HEK293 (cell line): ENCODE results near the gene MTCH2.

Experiments
- CTCF ChIA-PET: fragments of 350-600 bp; formaldehyde crosslinking; extraction: SDS; loops from one replicate; lab custom pipeline; 2021; ENCODE audit warnings: antibody characterized with exemption; lab: Yijun Ruan, JAX
- POLR2A ChIA-PET: fragments of 300-600 bp; formaldehyde crosslinking; extraction: SDS; loops from one replicate; lab custom pipeline; 2020; ENCODE audit warnings: antibody characterized with exemption, inconsistent platforms; lab: Yijun Ruan, JAX
- H3K27ac ChIP-seq: fragments of 200-500 bp; sonication (Bioruptor generic); 2 replicates; pipeline ENCODE4 v1.5.1; 2014; ENCODE audit warnings: low read depth, low read length, control low read depth, inconsistent platforms; ENCODE audit errors: extremely low read depth
- H3K36me3 ChIP-seq, 2 experiments: fragments of 200-500 bp in 1 of 2; sonication (Bioruptor generic) in 1 of 2; 1 replicate in 1 of 2; 2 replicates in 1 of 2; pipeline ENCODE4 v1.5.1; 2014 to 2017; ENCODE audit warnings: inconsistent platforms in 2 of 2, low read length in 2 of 2; ENCODE audit not compliant: control insufficient read depth in 2 of 2, insufficient read depth in 1 of 2
- H3K4me1 ChIP-seq: fragments of 200-500 bp; sonication (Bioruptor generic); 2 replicates; pipeline ENCODE4 v1.5.1; 2014; ENCODE audit warnings: mild to moderate bottlenecking, low read length, inconsistent platforms; ENCODE audit not compliant: control insufficient read depth, insufficient read depth
- H3K4me3 ChIP-seq: 2 replicates; pipeline ENCODE4 v1.5.1; 2011; ENCODE audit warnings: low read depth, mild to moderate bottlenecking, control low read depth, low read length, moderate library complexity
- H3K9me3 ChIP-seq: fragments of 200-500 bp; sonication (Bioruptor generic); 2 replicates; pipeline ENCODE4 v1.5.1; 2014; ENCODE audit warnings: low read depth, low read length, inconsistent platforms; ENCODE audit not compliant: control insufficient read depth, insufficient read depth
- GFI1B ChIP-seq: fragments of 450-650 bp; formaldehyde crosslinking; IDR thresholded peaks from 2 replicates; pipeline ENCODE4 v1.5.1; 2016; ENCODE audit warnings: missing biosample characterization, missing genetic modification characterization
- PRDM10 ChIP-seq: fragments of 450-650 bp; formaldehyde crosslinking; IDR thresholded peaks from 2 replicates; pipeline ENCODE4 v1.5.1; 2016; ENCODE audit warnings: missing biosample characterization, missing genetic modification characterization
- REST ChIP-seq: fragments of 450-650 bp; formaldehyde crosslinking; IDR thresholded peaks from 2 replicates; pipeline ENCODE4 v1.5.1; 2016; ENCODE audit warnings: missing biosample characterization, missing genetic modification characterization
- YY1 ChIP-seq: fragments of 450-650 bp; formaldehyde crosslinking; IDR thresholded peaks from 2 replicates; pipeline ENCODE4 v1.5.1; 2018; ENCODE audit warnings: missing biosample characterization, missing genetic modification characterization
- ZBTB17 ChIP-seq: fragments of 450-650 bp; formaldehyde crosslinking; IDR thresholded peaks from 2 replicates; pipeline ENCODE4 v1.5.1; 2016; ENCODE audit warnings: missing biosample characterization, missing genetic modification characterization
- ZBTB48 ChIP-seq: fragments of 450-650 bp; formaldehyde crosslinking; IDR thresholded peaks from 2 replicates; pipeline ENCODE4 v1.5.1; 2016; ENCODE audit warnings: missing biosample characterization, missing genetic modification characterization
- ZFHX2 ChIP-seq: fragments of 450-650 bp; formaldehyde crosslinking; conservative IDR thresholded peaks from 2 replicates; pipeline ENCODE4 v1.5.1; 2016; ENCODE audit warnings: missing biosample characterization, missing genetic modification characterization
- ZNF133 ChIP-seq: fragments of 450-650 bp; formaldehyde crosslinking; IDR thresholded peaks from 2 replicates; pipeline ENCODE4 v1.5.1; 2016; ENCODE audit warnings: missing biosample characterization, missing genetic modification characterization
- ZNF239 ChIP-seq: fragments of 450-650 bp; formaldehyde crosslinking; IDR thresholded peaks from 2 replicates; pipeline ENCODE4 v1.5.1; 2016; ENCODE audit warnings: missing biosample characterization, missing genetic modification characterization
- ZNF37A ChIP-seq: fragments of 450-650 bp; IDR thresholded peaks from 2 replicates; pipeline ENCODE4 v1.5.1; 2018; ENCODE audit warnings: missing biosample characterization, missing genetic modification characterization
- ZNF510 ChIP-seq: fragments of 450-650 bp; formaldehyde crosslinking; IDR thresholded peaks from 2 replicates; pipeline ENCODE4 v1.5.1; 2018; ENCODE audit warnings: mild to moderate bottlenecking, missing genetic modification characterization, missing biosample characterization; ENCODE audit not compliant: insufficient replicate concordance
- ZNF571 ChIP-seq: fragments of 450-650 bp; formaldehyde crosslinking; IDR thresholded peaks from 2 replicates; pipeline ENCODE4 v1.5.0; 2017; ENCODE audit warnings: missing biosample characterization, missing genetic modification characterization
- ZNF654 ChIP-seq: fragments of 450-650 bp; formaldehyde crosslinking; IDR thresholded peaks from 2 replicates; pipeline ENCODE4 v1.5.1; 2016; ENCODE audit warnings: low read depth, missing biosample characterization, missing genetic modification characterization
- ZNF670 ChIP-seq: fragments of 450-650 bp; formaldehyde crosslinking; IDR thresholded peaks from 2 replicates; pipeline ENCODE4 v1.5.1; 2016; ENCODE audit warnings: missing biosample characterization, missing genetic modification characterization, low read depth
- ZNF792 ChIP-seq: fragments of 450-650 bp; formaldehyde crosslinking; IDR thresholded peaks from 2 replicates; pipeline ENCODE4 v1.5.1; 2016; ENCODE audit warnings: missing biosample characterization, missing genetic modification characterization
- ZNF837 ChIP-seq: fragments of 450-650 bp; formaldehyde crosslinking; IDR thresholded peaks from 2 replicates; pipeline ENCODE4 v1.5.1; 2016; ENCODE audit warnings: missing biosample characterization, missing genetic modification characterization
- TF ChIP-seq, protein P1 (sequence below): fragments of 450-650 bp; formaldehyde crosslinking; IDR thresholded peaks from 2 replicates; pipeline ENCODE4 v1.5.1; 2016; ENCODE audit warnings: missing biosample characterization, missing genetic modification characterization
- TF ChIP-seq, protein P2 (sequence below): fragments of 450-650 bp; formaldehyde crosslinking; IDR thresholded peaks from 2 replicates; pipeline ENCODE4 v1.5.0; 2017; ENCODE audit warnings: missing biosample characterization, missing genetic modification characterization, borderline replicate concordance
- TF ChIP-seq, protein P3 (sequence below): fragments of 450-650 bp; formaldehyde crosslinking; IDR thresholded peaks from 2 replicates; pipeline ENCODE4 v1.5.1; 2016; ENCODE audit warnings: missing biosample characterization, missing genetic modification characterization, low read depth

Gene MTCH2

GRCh38 chr11:47578524-47579494, 63.5 kb downstream of the MTCH2 start, which contains the start of the genes KBTBD4 and NDUFS3:
TSS of gene KBTBD4 (minus strand) at chr11:47578970. CDS start at chr11:47578951, 19 bp downstream.
TSS of gene NDUFS3 (plus strand) at chr11:47579074. CDS start at chr11:47579092, 18 bp downstream.
- CTCF ChIA-PET = interaction anchor here (1.0 to 1.8 kb wide), 3 partner anchors 25 to 274 kb away, joined by 3 to 8 read pairs (median 3); partner anchors contain the start of gene CELF1
- TF ChIP-seq ZNF654 (tag by site-specific recombination) (peak; percentile 4; the same call in 1 of the 2 replicates), ZNF37A (tag by site-specific recombination) (no peak), PRDM10 (tag by site-specific recombination) (peak; percentile 98), GFI1B (tag by site-specific recombination) (peak; percentile 72), REST (peak; percentile 59; the same call in 1 of the 2 replicates), ZFHX2 (peak; percentile 94), ZNF792 (tag by site-specific recombination) (0 out of 2 replicates have a peak, but pooled peaks have one; percentile 79), ZNF239 (tag by site-specific recombination) (peak; percentile 82; the same call in 1 of the 2 replicates), ZNF571 (tag by site-specific recombination) (no peak), ZNF670 (tag by site-specific recombination) (no peak), ZNF133 (tag by site-specific recombination) (no peak; the same call in 1 of the 2 replicates), ZBTB48 (peak; percentile 71), ZNF837 (tag by site-specific recombination) (no peak), ZNF510 (no peak), YY1 (peak; percentile 96), ZBTB17 (tag by site-specific recombination) (peak; percentile 99)
- TF ChIP-seq, protein P1, sequence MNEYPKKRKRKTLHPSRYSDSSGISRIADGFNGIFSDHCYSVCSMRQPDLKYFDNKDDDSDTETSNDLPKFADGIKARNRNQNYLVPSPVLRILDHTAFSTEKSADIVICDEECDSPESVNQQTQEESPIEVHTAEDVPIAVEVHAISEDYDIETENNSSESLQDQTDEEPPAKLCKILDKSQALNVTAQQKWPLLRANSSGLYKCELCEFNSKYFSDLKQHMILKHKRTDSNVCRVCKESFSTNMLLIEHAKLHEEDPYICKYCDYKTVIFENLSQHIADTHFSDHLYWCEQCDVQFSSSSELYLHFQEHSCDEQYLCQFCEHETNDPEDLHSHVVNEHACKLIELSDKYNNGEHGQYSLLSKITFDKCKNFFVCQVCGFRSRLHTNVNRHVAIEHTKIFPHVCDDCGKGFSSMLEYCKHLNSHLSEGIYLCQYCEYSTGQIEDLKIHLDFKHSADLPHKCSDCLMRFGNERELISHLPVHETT (tag by site-specific recombination) = peak; percentile 100
- TF ChIP-seq, protein P2, sequence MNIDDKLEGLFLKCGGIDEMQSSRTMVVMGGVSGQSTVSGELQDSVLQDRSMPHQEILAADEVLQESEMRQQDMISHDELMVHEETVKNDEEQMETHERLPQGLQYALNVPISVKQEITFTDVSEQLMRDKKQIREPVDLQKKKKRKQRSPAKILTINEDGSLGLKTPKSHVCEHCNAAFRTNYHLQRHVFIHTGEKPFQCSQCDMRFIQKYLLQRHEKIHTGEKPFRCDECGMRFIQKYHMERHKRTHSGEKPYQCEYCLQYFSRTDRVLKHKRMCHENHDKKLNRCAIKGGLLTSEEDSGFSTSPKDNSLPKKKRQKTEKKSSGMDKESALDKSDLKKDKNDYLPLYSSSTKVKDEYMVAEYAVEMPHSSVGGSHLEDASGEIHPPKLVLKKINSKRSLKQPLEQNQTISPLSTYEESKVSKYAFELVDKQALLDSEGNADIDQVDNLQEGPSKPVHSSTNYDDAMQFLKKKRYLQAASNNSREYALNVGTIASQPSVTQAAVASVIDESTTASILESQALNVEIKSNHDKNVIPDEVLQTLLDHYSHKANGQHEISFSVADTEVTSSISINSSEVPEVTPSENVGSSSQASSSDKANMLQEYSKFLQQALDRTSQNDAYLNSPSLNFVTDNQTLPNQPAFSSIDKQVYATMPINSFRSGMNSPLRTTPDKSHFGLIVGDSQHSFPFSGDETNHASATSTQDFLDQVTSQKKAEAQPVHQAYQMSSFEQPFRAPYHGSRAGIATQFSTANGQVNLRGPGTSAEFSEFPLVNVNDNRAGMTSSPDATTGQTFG (tag by site-specific recombination) = peak; percentile 98
- TF ChIP-seq, protein P3, sequence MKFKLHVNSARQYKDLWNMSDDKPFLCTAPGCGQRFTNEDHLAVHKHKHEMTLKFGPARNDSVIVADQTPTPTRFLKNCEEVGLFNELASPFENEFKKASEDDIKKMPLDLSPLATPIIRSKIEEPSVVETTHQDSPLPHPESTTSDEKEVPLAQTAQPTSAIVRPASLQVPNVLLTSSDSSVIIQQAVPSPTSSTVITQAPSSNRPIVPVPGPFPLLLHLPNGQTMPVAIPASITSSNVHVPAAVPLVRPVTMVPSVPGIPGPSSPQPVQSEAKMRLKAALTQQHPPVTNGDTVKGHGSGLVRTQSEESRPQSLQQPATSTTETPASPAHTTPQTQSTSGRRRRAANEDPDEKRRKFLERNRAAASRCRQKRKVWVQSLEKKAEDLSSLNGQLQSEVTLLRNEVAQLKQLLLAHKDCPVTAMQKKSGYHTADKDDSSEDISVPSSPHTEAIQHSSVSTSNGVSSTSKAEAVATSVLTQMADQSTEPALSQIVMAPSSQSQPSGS = no peak

More at GRCh38 chr11:47578524-47579494, 63.5 kb downstream of the MTCH2 start, which contains the start of the genes KBTBD4 and NDUFS3:
- Histone ChIP-seq H3K4me1 (no peaks in the 10 kb centered on the region), H3K9me3 (no peaks in the 10 kb centered on the region), H3K36me3 (peaks cover 16 to 73% of the 10 kb centered on the region in 2 experiments; a peak in 2 of 3 replicates), H3K27ac (peak within 1 kb of the TSS; percentile 51; the same call in 1 of the 2 replicates), H3K4me3 (peak within 1 kb of the TSS; percentile 100)
- POLR2A ChIA-PET = interaction anchor here (0.5 to 3.7 kb wide), 8 partner anchors 8 to 269 kb away, joined by 3 to 31 read pairs (median 4); partner anchors contain the start of genes C1QTNF4, NUP160 and PTPMT1
